C4-2B (cell line): ENCODE measurements around the gene RASA4B.
"Not testable (repeated sequence)": the region's sequence is repeated elsewhere in the genome, so short reads cannot be mapped to it uniquely, and the experiment has no call there.

Source experiments
- H3K27ac ChIP-seq: fragments of 450-650 bp; 2 replicates; pipeline ENCODE4 v1.5.1; 2017
- CTCF ChIP-seq: fragments of 450-650 bp; conservative IDR thresholded peaks from 2 replicates; pipeline ENCODE4 v1.5.1; 2017; ENCODE audit warnings: mild to moderate bottlenecking
- ZFX ChIP-seq: fragments of 450-650 bp; IDR thresholded peaks from 2 replicates; pipeline ENCODE4 v1.6.1; 2017

Gene RASA4B

GRCh38 chr7:102474736-102475435, 42.7 kb downstream of the RASA4B start:
- not testable (repeated sequence) for H3K27ac ChIP-seq

DNA sequence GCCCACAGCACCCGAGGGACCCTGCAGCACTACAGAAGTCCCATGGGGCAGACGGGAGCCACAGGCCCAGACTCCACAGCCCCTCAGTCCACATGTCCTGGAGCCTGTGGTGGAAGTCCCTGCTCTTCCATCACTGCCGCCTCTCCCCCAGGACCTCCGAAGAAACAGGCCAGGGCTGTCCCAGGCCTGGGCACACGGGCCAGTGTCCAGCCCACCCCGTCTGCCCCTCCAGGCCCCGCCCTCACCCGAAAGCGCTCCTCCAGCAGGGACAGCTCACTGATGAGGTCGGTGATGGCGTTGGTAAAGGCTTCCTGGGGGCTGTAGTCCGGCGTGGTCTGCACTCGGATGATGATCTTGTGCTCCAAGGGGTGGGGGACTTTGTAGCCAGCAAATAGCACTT, 43.5 kb downstream of the RASA4B start:
- not testable (repeated sequence) for H3K27ac ChIP-seq

DNA sequence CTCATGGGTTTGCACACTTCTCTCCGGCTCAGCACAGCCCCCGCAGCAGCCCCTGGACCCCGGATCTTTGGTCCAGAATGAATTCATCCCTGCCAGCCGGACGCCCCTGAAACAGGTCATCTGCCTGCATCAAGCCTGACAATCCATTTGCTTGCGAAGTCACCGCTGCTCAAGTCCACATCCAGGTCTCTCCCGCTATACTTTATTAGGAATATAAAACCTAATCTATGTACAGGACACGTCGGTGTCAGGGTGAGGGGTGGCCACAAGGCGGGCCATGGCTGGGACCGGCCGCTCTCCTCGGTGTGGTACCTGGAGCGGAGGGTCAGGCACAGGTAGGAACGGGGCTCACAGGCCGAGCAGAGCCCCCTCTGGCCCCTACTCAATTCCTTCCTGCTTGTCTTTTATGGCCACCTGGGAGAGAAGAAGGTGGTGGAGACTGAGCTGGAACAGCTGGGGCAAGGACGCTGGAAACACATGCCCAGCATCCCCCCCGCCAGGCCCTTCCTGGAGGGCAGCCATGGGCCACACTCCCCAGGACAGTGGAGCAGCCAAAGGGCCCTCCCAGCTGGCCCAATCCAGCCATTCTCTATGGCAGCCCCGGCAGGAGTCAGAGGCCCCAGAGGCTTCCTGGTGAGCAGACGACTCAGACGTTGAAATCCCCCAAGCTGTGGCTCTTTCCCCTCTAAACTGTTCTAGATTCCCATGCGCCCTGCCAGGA, 44.1 kb downstream of the RASA4B start:
- no peak overlapping the region for H3K27ac ChIP-seq

DNA sequence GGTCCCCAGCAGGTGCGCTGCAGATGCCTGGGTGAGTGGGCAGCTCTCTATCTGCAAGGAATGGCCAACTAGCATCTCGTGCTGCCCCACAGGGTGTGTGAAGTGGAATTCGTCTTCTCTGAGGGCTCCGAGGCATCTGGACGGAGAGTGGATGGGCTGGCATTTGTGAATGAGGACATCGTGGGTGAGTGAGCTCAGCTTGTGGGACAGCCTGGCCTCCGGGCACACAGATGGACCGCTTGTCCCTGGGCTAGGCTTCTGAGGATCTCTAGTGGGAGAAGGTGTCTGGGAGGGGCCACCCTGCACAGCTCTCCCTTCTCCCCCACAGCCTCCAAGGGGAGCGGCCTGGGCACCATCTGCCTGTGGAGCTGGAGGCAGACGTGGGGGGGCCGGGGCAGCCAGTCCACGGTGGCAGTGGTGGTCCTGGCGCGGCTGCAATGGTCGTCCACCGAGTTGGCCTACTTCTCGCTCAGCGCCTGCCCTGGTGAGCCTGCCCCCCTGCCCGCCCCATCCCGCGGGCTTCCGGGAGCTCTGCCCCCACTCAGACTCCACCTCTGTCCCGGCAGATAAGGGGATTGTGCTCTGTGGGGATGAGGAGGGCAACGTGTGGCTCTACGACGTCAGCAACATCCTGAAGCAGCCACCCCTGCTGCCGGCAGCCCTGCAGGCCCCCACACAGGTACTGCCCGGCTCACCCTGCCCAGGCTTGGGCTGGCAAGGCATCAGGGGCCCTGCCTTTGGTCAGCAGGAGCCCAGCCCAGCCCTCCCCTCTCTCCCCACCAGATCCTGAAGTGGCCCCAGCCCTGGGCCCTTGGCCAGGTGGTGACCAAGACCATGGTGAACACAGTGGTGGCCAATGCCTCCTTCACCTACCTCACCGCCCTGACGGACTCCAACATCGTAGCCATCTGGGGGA, 45.2 kb downstream of the RASA4B start:
- TF ChIP-seq CTCF (no peak), ZFX (no peak)
- H3K27ac ChIP-seq, result no peak overlapping the region

More for the DNA sequence above, 44.1 kb downstream of the RASA4B start:
- no peak for TF ChIP-seq ZFX

GRCh38 chr7:102471791-102472125, 45.8 kb downstream of the RASA4B start:
- H3K27ac ChIP-seq, result no peak overlapping the region
- no peak for TF ChIP-seq ZFX
- no peak for TF ChIP-seq CTCF

DNA sequence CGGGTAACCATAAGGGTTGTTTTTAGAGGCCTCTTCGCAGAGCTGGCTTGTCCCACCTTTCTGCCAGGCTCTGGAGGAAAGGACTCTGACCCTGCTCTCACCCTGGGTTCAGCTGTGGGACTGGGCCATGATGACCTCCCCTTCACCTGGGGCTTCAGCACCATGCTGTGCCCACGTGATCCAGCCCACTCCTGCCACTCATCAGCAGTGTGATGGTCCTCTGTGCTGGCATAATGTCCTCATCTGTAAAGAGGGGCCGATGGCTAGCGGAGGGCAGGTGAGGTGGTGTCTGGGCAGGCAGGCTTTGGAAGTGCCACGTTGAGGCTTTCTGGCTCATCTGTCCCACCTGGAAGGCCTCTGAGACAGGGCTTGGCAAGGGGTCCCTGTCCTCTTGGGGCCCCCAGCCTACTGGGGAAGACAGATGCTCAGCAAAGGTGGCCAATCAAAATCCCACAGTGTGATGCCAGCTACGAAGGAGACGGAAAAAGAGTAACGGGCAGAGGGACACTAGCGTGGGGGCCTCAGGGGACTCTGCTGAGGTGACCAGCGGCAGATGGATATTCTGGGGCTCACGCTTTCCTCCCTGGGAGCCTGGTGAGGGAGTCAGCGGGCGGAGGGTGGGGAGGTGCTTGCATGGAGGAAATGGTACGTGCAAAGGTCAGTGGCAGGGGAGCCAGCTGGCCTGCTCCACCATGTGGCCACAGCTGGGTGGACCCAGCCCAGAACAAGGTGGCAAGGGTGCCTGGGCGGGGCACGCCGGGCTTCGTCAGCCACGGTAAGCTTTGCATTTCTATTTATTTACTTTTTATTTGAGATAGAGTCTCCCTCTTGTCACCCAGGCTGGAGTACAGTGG, 47.4 kb downstream of the RASA4B start:
- TF ChIP-seq CTCF (no peak), ZFX (no peak)

DNA sequence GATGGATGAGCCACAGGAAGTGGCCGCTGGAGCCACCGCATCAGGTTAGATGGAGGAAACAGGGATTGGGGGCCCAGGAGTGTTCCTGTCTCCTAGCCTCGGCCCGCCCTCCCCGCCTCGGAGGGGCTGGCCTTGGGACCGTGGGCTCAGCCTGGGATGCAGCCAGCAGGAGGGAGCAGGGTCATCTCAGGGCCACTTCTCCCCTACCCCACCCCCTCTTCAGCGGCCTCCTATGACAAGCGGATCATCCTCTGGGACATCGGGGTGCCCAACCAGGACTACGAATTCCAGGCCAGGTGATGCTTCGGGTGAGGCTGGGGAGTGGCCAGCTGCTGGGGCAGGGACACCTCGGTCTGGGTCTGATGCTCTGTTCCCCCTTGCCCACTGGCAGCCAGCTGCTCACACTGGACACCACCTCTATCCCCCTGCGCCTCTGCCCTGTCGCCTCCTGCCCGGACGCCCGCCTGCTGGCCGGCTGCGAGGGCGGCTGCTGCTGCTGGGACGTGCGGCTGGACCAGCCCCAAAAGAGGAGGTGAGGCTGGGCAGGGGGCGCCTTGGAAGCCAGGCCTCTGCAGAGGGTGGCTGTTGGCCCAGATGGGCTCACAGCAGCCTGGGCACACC, 48.1 kb downstream of the RASA4B start:
- TF ChIP-seq ZFX (no peak), CTCF (no peak)

More for the DNA sequence above, 47.4 kb downstream of the RASA4B start:
- H3K27ac ChIP-seq, result no peak overlapping the region

More for the DNA sequence above, 48.1 kb downstream of the RASA4B start:
- no peak overlapping the region for H3K27ac ChIP-seq
